H1 (cell line): ENCODE results near the gene ARL8A. TPM values are rescaled to one million over a fixed set of nuclear protein-coding genes. Genes with fewer than 3 reads are reported as not detected.

ENCODE experiments used
- CTCF ChIA-PET: fragments of 300-600 bp; sonication (Branson Sonifier 250); formaldehyde crosslinking; loops from one replicate; lab custom pipeline; 2021; ENCODE audit not compliant: partially characterized antibody; lab: Charles Lee
- POLR2A ChIA-PET: fragments of 300-600 bp; sonication (Branson Sonifier 250); formaldehyde crosslinking; loops from one replicate; lab custom pipeline; 2021; ENCODE audit warnings: inconsistent platforms; ENCODE audit not compliant: partially characterized antibody; lab: Charles Lee
- DNase-seq, 2 experiments: peaks; one replicate each; pipeline versions ENCODE4 v3.0.0 to v3.0.0-alpha.2; 2010 to 2022; ENCODE audit warnings: low spot score in 2 of 2, low read depth in 1 of 2, mixed read lengths in 1 of 2
- FAIRE-seq: peaks from 2 replicates; lab custom pipeline; 2011; peaks lifted over from hg19 to GRCh38; lab: Jason Lieb, UNC
- H2AFZ ChIP-seq: 2 replicates; pipeline ENCODE4 v1.8.1; 2012; ENCODE audit warnings: low read length, inconsistent platforms
- H2AK5ac ChIP-seq: 2 replicates; pipeline ENCODE4 v1.6.1; 2013; ENCODE audit warnings: low read depth, low read length
- H2BK120ac ChIP-seq: replicated peaks from 2 replicates; pipeline ENCODE3; 2013; ENCODE audit warnings: low read depth, low read length, inconsistent platforms
- H2BK12ac ChIP-seq: 2 replicates; pipeline ENCODE4 v1.6.1; 2013; ENCODE audit warnings: low read depth, low read length
- H2BK15ac ChIP-seq: 2 replicates; pipeline ENCODE4 v1.6.1; 2013; ENCODE audit warnings: low read length
- H2BK20ac ChIP-seq: 2 replicates; pipeline ENCODE4 v1.6.1; 2013; ENCODE audit warnings: low read length
- H2BK5ac ChIP-seq: 2 replicates; pipeline ENCODE4 v1.6.1; 2013; ENCODE audit warnings: low read depth, low read length
- H3K14ac ChIP-seq: 2 replicates; pipeline ENCODE4 v1.6.1; 2013; ENCODE audit warnings: inconsistent platforms; ENCODE audit not compliant: insufficient read length
- H3K18ac ChIP-seq: 2 replicates; pipeline ENCODE4 v1.6.1; 2013; ENCODE audit warnings: low read length; ENCODE audit errors: extremely low read depth
- H3K23ac ChIP-seq: 2 replicates; pipeline ENCODE4 v1.6.1; 2013; ENCODE audit warnings: inconsistent platforms; ENCODE audit not compliant: insufficient read length
- H3K23me2 ChIP-seq: 2 replicates; pipeline ENCODE4 v1.6.1; 2013; ENCODE audit warnings: low read depth, low read length
- H3K27ac ChIP-seq: 2 replicates; pipeline ENCODE4 v1.6.1; 2011; ENCODE audit warnings: low read depth, low read length, inconsistent platforms
- H3K27me3 ChIP-seq, 4 experiments: replicated peaks in 1 of 4; 1 replicate in 1 of 4; 2 replicates in 3 of 4; pipeline versions ENCODE4 v1.6.1 to v1.8.1; 2011 to 2013; ENCODE audit warnings: low read length in 3 of 4, mild to moderate bottlenecking in 3 of 4, inconsistent platforms in 2 of 4, mixed read lengths in 2 of 4, moderate library complexity in 1 of 4; ENCODE audit not compliant: control insufficient read depth in 3 of 4, insufficient read depth in 3 of 4; ENCODE audit errors: extremely low read depth in 1 of 4
- H3K36me3 ChIP-seq, 4 experiments: 2 replicates each; pipeline versions ENCODE4 v1.6.1 to v1.8.1; 2011 to 2013; ENCODE audit warnings: mild to moderate bottlenecking in 4 of 4, low read length in 3 of 4, moderate library complexity in 2 of 4, control low read depth in 1 of 4, inconsistent platforms in 1 of 4; ENCODE audit not compliant: insufficient read depth in 4 of 4, control insufficient read depth in 2 of 4
- H3K4ac ChIP-seq: replicated peaks from 2 replicates; pipeline ENCODE3; 2013; ENCODE audit warnings: low read length, low read depth, mixed read lengths, inconsistent platforms; ENCODE audit not compliant: insufficient read length
- H3K4me1 ChIP-seq, 4 experiments: replicated peaks in 1 of 4; 1 replicate in 1 of 4; 2 replicates in 3 of 4; pipeline versions ENCODE4 v1.6.1 to v1.8.1; 2011 to 2013; ENCODE audit warnings: low read length in 3 of 4, inconsistent platforms in 2 of 4, mixed read lengths in 1 of 4; ENCODE audit not compliant: insufficient read depth in 4 of 4, control insufficient read depth in 3 of 4
- H3K4me2 ChIP-seq, 2 experiments: 2 replicates each; pipeline versions ENCODE4 v1.6.1 to v1.8.1; 2011 to 2013; ENCODE audit warnings: low read depth in 2 of 2, low read length in 2 of 2, control low read depth in 1 of 2, inconsistent platforms in 1 of 2, mild to moderate bottlenecking in 1 of 2; ENCODE audit not compliant: insufficient read depth in 1 of 2
- H3K4me3 ChIP-seq, 4 experiments: fragments of 200-600, 300-600 bp in 1 of 4; sonication (generic), shearing (Covaris generic), sonication (Bioruptor Twin) in 1 of 4; 2 replicates each; pipeline versions ENCODE4 v1.5.1 to v1.8.1; 2011 to 2016; ENCODE audit warnings: low read length in 4 of 4, low read depth in 3 of 4, control low read depth in 2 of 4, inconsistent platforms in 2 of 4, mild to moderate bottlenecking in 2 of 4, mixed read lengths in 1 of 4, moderate library complexity in 1 of 4; ENCODE audit not compliant: insufficient read depth in 2 of 4; ENCODE audit errors: extremely low read depth in 1 of 4
- H3K56ac ChIP-seq: replicated peaks from 2 replicates; pipeline ENCODE3; 2013; ENCODE audit warnings: low read depth, mild to moderate bottlenecking, mixed read lengths, low read length, inconsistent platforms; ENCODE audit not compliant: insufficient read length
- H3K79me1 ChIP-seq: 2 replicates; pipeline ENCODE4 v1.6.1; 2013; ENCODE audit warnings: low read depth, low read length, control low read depth
- H3K79me2 ChIP-seq, 2 experiments: 2 replicates each; pipeline versions ENCODE4 v1.6.1 to v1.8.1; 2012 to 2013; ENCODE audit warnings: low read length in 2 of 2, mild to moderate bottlenecking in 2 of 2, inconsistent platforms in 1 of 2; ENCODE audit not compliant: insufficient read depth in 2 of 2, control insufficient read depth in 1 of 2
- H3K9ac ChIP-seq, 4 experiments: replicated peaks in 1 of 4; 1 replicate in 1 of 4; 2 replicates in 3 of 4; pipeline versions ENCODE4 v1.6.1 to v1.8.1; 2011 to 2013; ENCODE audit warnings: low read depth in 3 of 4, low read length in 3 of 4, control low read depth in 2 of 4, mild to moderate bottlenecking in 2 of 4, moderate library complexity in 2 of 4, inconsistent platforms in 1 of 4; ENCODE audit errors: extremely low read depth in 1 of 4
- H3K9me3 ChIP-seq, 2 experiments: 2 replicates each; pipeline versions ENCODE4 v1.6.1 to v1.8.1; 2012 to 2013; ENCODE audit warnings: mild to moderate bottlenecking in 2 of 2, moderate library complexity in 2 of 2, control low read depth in 1 of 2, inconsistent platforms in 1 of 2, low read depth in 1 of 2, low read length in 1 of 2, mixed read lengths in 1 of 2; ENCODE audit not compliant: insufficient read depth in 2 of 2
- H4K20me1 ChIP-seq, 2 experiments: replicated peaks in 1 of 2; 2 replicates each; pipeline versions ENCODE3 to v1.8.1; 2011 to 2013; ENCODE audit warnings: inconsistent platforms in 2 of 2, low read length in 2 of 2, mild to moderate bottlenecking in 1 of 2; ENCODE audit not compliant: insufficient read depth in 2 of 2, control insufficient read depth in 1 of 2
- H4K5ac ChIP-seq: 2 replicates; pipeline ENCODE4 v1.6.1; 2013; ENCODE audit warnings: low read length, low read depth, mixed read lengths, inconsistent platforms; ENCODE audit not compliant: insufficient read length
- H4K8ac ChIP-seq: 2 replicates; pipeline ENCODE4 v1.8.0; 2013; ENCODE audit warnings: mild to moderate bottlenecking, moderate library complexity, low read length, inconsistent platforms; ENCODE audit not compliant: insufficient read depth; ENCODE audit errors: extremely low read depth
- H4K91ac ChIP-seq: replicated peaks from 2 replicates; pipeline ENCODE3; 2013; ENCODE audit warnings: low read length, mixed read lengths, inconsistent platforms; ENCODE audit not compliant: insufficient read length
- CTBP2 ChIP-seq: IDR thresholded peaks from 2 replicates; pipeline ENCODE4 v1.7.0; 2011; ENCODE audit warnings: borderline replicate concordance, mild to moderate bottlenecking, moderate library complexity, mixed read lengths, low read length; ENCODE audit not compliant: insufficient read depth, insufficient read length
- JUND ChIP-seq: IDR thresholded peaks from 2 replicates; pipeline ENCODE4 v1.6.1; 2011; ENCODE audit warnings: mild to moderate bottlenecking, improper control_type of control experiment, low read length
- MAFK ChIP-seq: IDR thresholded peaks from 2 replicates; pipeline ENCODE4 v1.6.1; 2012; ENCODE audit warnings: low read depth, mild to moderate bottlenecking, improper control_type of control experiment, low read length
- RBBP5 ChIP-seq: IDR thresholded peaks from 2 replicates; pipeline ENCODE4 v1.7.1; 2012; ENCODE audit warnings: low read depth, mild to moderate bottlenecking, inconsistent platforms, low read length, moderate library complexity, borderline replicate concordance
- SP1 ChIP-seq: IDR thresholded peaks from 2 replicates; pipeline ENCODE4 v1.6.1; 2011; ENCODE audit warnings: low read depth, low read length
- SP2 ChIP-seq: IDR thresholded peaks from 2 replicates; pipeline ENCODE4 v1.6.1; 2012; ENCODE audit warnings: mild to moderate bottlenecking, low read length, inconsistent platforms
- SP4 ChIP-seq: IDR thresholded peaks from 2 replicates; pipeline ENCODE4 v1.6.1; 2012; ENCODE audit warnings: low read length, inconsistent platforms
- TBP ChIP-seq: IDR thresholded peaks from 2 replicates; pipeline ENCODE4 v1.6.1; 2011; ENCODE audit warnings: low read depth, low read length, improper control_type of control experiment
- WGBS, 2 experiments: shearing (Covaris generic) in 1 of 2; methylation state at CpG; one replicate each; pipeline versions ENCODE4 v1.1.6 to v1.1.7; 2013 to 2015; ENCODE audit warnings: low lambda C conversion rate in 2 of 2, mixed read lengths in 2 of 2, inconsistent platforms in 1 of 2, low coverage in 1 of 2, missing lambda C conversion rate in 1 of 2; ENCODE audit not compliant: insufficient replicate concordance in 2 of 2, insufficient coverage in 1 of 2, insufficient read length in 1 of 2; ENCODE audit errors: extremely low coverage in 1 of 2, missing lambda C conversion rate in 1 of 2; 5-methylcytosine and 5-hydroxymethylcytosine counted together
- polyA plus RNA-seq, 7 experiments: library from polyadenylated mRNA; depleted of rRNA in 3 of 7; stranded (reverse) in 5 of 7; unstranded in 2 of 7; fragments of >200 nt in 5 of 7; fragments of 200-250 nt in 2 of 7; gene quantifications; 1 replicate in 5 of 7; 2 replicates in 1 of 7; 4 replicates in 1 of 7; pipeline versions ENCODE4 v1.2.1 to v1.2.3, GENCODE V29; 2011 to 2013; ENCODE audit warnings: missing spikeins in 2 of 7, mixed read lengths in 2 of 7
- total RNA-seq: library from RNA; stranded (reverse); fragmentation: NEBNext Ultra II Directional; extraction: Animal tissue kit (Norgen Biotek cat#: 25700); gene quantifications from 2 replicates; pipeline ENCODE4 v1.2.1, GENCODE V29; 2021
- TF ChIP-seq, protein P1 (sequence below): IDR thresholded peaks from 2 replicates; pipeline ENCODE4 v1.6.1; 2012; ENCODE audit warnings: inconsistent platforms

The ARL8A gene
- total and polyA plus RNA-seq, 2 of the 8 experiments (the other 6 are each of a cell fraction or from before 2014, with no cell fraction given): 40.3 to 58.7 TPM

DNA sequence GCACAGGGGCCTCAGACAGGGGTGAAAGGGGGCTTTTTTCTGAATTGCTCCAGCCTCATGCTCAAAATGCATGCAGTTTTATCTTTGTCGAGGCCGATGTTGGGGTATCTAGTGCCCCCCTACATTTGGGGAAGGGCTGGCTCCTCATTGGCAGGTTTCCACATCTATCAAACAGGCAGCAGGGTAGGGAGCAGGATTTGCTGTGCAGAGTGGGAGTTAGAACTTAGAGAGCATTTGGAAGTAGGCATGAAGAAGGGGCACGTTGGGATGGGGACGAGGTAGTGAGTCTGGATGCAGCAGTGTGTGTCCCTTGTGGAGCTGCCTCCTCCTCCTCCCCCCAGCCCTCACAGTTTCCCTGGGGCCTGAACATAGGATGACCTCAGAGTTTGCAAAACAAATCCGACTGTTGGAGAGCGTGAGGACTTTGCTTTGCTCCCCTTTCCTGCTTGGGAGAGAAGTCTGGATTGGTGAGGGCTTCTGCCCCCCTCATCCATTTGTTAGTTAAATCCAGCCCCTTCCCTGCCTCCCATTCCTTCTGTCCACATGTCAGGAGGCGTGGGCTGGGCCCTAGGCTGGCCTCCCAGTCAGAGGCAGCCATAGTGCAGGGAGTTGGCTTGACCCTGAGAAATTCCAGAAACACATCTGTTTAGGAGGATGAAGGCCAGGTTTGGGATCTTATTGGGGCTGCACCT lies 58.7 kb downstream of the ARL8A start:
- Histone ChIP-seq H2BK120ac (peak overlapping the region; percentile 21), H3K36me3 (no peaks in the 10 kb centered on the region), H3K4ac (peak overlapping the region; percentile 62), H3K79me2 (no peaks in the 10 kb centered on the region), H4K5ac (peak overlapping the region; percentile 35), H3K9me3 (no peaks in the 10 kb centered on the region), H3K4me3 (peak overlapping the region in 1 of 4 experiments; percentile 35; a peak in 1 of 8 replicates), H4K20me1 (no peaks in the 10 kb centered on the region), H3K9ac (peak overlapping the region in 2 of 4 experiments; percentile 16 to 26; a peak in 3 of 7 replicates), H3K4me1 (peaks cover 17 to 29% (median 20%) of the 10 kb centered on the region in 4 experiments), H3K14ac (no peak overlapping the region), H2BK15ac (peak overlapping the region; percentile 50; the same call in 1 of the 2 replicates), H2BK12ac (peak overlapping the region; percentile 99)
- POLR2A ChIA-PET: interaction anchor here (1.0 to 5.7 kb wide), 8 partner anchors 11 to 77 kb away, joined by 3 to 45 read pairs (median 4); partner anchors contain the start of gene ELF3
- CTCF ChIA-PET: interaction anchor here (0.6 to 3.0 kb wide), 10 partner anchors 15 to 86 kb away, joined by 3 to 11 read pairs (median 4); partner anchors contain the start of gene GPR37L1
- FAIRE-seq: no peak
- TF ChIP-seq SP2 (no peak), TBP (peak; percentile 37; the same call in 1 of the 2 replicates), MAFK (no peak), CTBP2 (no peak), SP1 (0 out of 2 replicates have a peak, but pooled peaks have one; percentile 7), RBBP5 (0 out of 2 replicates have a peak, but pooled peaks have one; percentile 7), JUND (peak; percentile 35; the same call in 1 of the 2 replicates), SP4 (no peak)
- TF ChIP-seq, protein P1, sequence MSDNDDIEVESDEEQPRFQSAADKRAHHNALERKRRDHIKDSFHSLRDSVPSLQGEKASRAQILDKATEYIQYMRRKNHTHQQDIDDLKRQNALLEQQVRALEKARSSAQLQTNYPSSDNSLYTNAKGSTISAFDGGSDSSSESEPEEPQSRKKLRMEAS: peak; percentile 55
- TF ChIP-seq, all 59 proteins: peak for 5
- Histone ChIP-seq H2BK5ac (peak overlapping the region; percentile 84), H2BK20ac (peak overlapping the region; percentile 27), H3K23ac (no peak overlapping the region), H2AK5ac (0 out of 2 replicates have a peak overlapping the region, but pooled peaks have one; percentile 58), H4K8ac (peak overlapping the region; percentile 60; the same call in 1 of the 2 replicates), H3K4me2 (peak overlapping the region; percentile 52 to 54), H3K56ac (peak overlapping the region; percentile 6), H3K23me2 (peaks cover 4% of the 10 kb centered on the region; the same call in 1 of the 2 replicates), H3K18ac (peak overlapping the region; percentile 84), H3K27ac (peak overlapping the region; percentile 68; the same call in 1 of the 2 replicates), H3K27me3 (no peaks in the 10 kb centered on the region), H4K91ac (peak overlapping the region; percentile 86), H2AFZ (0 out of 2 replicates have a peak overlapping the region, but pooled peaks have one; percentile 25), H3K79me1 (no peaks in the 10 kb centered on the region)
- peak in 1 of 2 experiments; percentile 56 for DNase-seq
- 45% methylated on average over 7 of the region's 7 CpGs; no CpG with 5 or more reads in 1 of the 2 experiments for WGBS, 2 experiments
